Measurements from ENCODE around the gene AMH. TPM values are rescaled to one million over a fixed set of nuclear protein-coding genes. Genes with fewer than 3 reads are reported as not detected.
A peak's percentile ranks its signal among the peaks of the same experiment; 100 is the strongest.

AMH gene
- total and polyA plus RNA-seq, 2 of the 13 experiments (the other 11 are each of a cell fraction or from before 2014, with no cell fraction given): 0.03 to 0.18 TPM

DNA sequence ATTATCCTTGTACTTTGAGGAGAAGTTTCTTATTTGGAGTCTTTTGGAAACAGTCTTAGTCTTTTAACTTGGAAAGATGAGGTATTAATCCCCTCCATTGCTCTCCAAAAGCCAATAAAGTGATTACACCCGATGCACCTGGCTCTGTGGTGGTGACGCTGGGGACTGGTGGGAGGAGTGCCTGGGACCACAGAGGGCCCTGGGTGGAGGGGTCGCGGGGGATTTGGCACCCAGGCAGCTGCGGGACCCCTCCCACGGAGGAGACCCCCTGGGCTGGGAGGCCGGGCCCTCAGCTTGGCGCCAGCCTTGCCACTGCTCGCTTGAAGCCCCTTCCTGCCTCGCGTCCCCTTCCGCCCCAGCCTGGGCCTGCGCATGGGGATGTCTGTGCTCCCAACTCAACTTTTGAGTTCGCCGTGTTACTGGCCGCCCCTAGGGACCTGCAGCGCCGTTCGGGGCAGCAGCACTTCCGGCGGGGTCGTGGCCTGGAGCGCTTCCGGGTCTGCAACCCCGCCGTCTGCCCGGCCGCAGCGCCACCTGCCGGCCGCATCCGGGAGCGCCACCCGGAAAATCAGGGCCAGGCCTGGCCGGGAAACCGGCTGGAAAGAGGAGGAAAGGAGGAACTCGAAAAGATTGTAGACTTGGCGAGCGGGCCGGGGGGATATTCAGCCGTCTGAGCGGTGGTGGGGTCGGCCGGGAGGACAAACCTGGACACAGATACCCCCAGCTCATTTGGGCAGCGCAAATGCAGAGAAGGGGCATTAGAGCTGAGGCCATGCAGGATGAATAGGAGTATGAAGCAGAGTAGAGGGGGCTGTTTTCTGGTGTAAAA is 24.4 kb downstream of the AMH start (continued):
- no peak for TF ChIP-seq NPAS2 (CRISPR knock-in tag; IDR thresholded peaks at IDR 0.05; ENCODE audit: borderline replicate concordance)
- TF ChIP-seq ESRRA (CRISPR knock-in tag; IDR thresholded peaks at IDR 0.05; ENCODE audit: low read depth): peak; percentile 42; the same call in 1 of the 2 replicates
- TF ChIP-seq AGO1 (IDR thresholded peaks at IDR 0.05; ENCODE audit: low read depth, low read length, poor library complexity, severe bottlenecking): peak; percentile 94
- no peak for TF ChIP-seq BRF2 (CRISPR knock-in tag; IDR thresholded peaks at IDR 0.05)
- TF ChIP-seq ZNF296 (CRISPR knock-in tag; conservative IDR thresholded peaks at IDR 0.05): 0 out of 2 replicates have a peak, but pooled peaks have one; percentile 43
- TF ChIP-seq SAP130 (CRISPR knock-in tag; IDR thresholded peaks at IDR 0.05; ENCODE audit: low read depth): peak; percentile 87
- TF ChIP-seq ZC3H4 (CRISPR knock-in tag; IDR thresholded peaks at IDR 0.05; ENCODE audit: borderline replicate concordance): no peak
- 0 out of 2 replicates have a peak, but pooled peaks have one; percentile 29 for TF ChIP-seq ZBTB20 (CRISPR knock-in tag; IDR thresholded peaks at IDR 0.05; ENCODE audit: borderline replicate concordance, low read depth)
- no peak for TF ChIP-seq ZNF256 (CRISPR knock-in tag; conservative IDR thresholded peaks at IDR 0.05)
- peak; percentile 41; the same call in 1 of the 2 replicates for TF ChIP-seq SMC3 (IDR thresholded peaks at IDR 0.05; ENCODE audit: low read length)
- TF ChIP-seq IRX3 (CRISPR knock-in tag; IDR thresholded peaks at IDR 0.05; ENCODE audit: borderline replicate concordance, low read depth): no peak
- no peak for TF ChIP-seq ZBTB8A (CRISPR knock-in tag; IDR thresholded peaks at IDR 0.05; ENCODE audit: borderline replicate concordance, low read depth)
- TF ChIP-seq, protein P1, sequence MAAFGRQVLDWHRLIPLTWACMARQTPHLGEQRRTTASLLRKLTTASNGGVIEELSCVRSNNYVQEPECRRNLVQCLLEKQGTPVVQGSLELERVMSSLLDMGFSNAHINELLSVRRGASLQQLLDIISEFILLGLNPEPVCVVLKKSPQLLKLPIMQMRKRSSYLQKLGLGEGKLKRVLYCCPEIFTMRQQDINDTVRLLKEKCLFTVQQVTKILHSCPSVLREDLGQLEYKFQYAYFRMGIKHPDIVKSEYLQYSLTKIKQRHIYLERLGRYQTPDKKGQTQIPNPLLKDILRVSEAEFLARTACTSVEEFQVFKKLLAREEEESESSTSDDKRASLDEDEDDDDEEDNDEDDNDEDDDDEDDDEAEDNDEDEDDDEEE (CRISPR knock-in tag; IDR thresholded peaks at IDR 0.05): peak; percentile 59; the same call in 1 of the 2 replicates
- no peak for TF ChIP-seq ZMAT3 (CRISPR knock-in tag; conservative IDR thresholded peaks at IDR 0.05)
- no peak for TF ChIP-seq BRCA1 (CRISPR knock-in tag; IDR thresholded peaks at IDR 0.05)
- no peak; the same call in 1 of the 2 replicates for TF ChIP-seq ZNF460 (CRISPR knock-in tag; IDR thresholded peaks at IDR 0.05; ENCODE audit: borderline replicate concordance)
- TF ChIP-seq FOXO1 (CRISPR knock-in tag; IDR thresholded peaks at IDR 0.05): 0 out of 2 replicates have a peak, but pooled peaks have one; percentile 44
- peak; percentile 99 for TF ChIP-seq NR2C2 (CRISPR knock-in tag; IDR thresholded peaks at IDR 0.05; ENCODE audit: borderline replicate concordance)
- TF ChIP-seq MAFF (IDR thresholded peaks at IDR 0.05; ENCODE audit: low read depth, low read length): no peak
- peak; percentile 62; the same call in 1 of the 2 replicates for TF ChIP-seq POGZ (CRISPR knock-in tag; IDR thresholded peaks at IDR 0.05)
- TF ChIP-seq, protein P2, sequence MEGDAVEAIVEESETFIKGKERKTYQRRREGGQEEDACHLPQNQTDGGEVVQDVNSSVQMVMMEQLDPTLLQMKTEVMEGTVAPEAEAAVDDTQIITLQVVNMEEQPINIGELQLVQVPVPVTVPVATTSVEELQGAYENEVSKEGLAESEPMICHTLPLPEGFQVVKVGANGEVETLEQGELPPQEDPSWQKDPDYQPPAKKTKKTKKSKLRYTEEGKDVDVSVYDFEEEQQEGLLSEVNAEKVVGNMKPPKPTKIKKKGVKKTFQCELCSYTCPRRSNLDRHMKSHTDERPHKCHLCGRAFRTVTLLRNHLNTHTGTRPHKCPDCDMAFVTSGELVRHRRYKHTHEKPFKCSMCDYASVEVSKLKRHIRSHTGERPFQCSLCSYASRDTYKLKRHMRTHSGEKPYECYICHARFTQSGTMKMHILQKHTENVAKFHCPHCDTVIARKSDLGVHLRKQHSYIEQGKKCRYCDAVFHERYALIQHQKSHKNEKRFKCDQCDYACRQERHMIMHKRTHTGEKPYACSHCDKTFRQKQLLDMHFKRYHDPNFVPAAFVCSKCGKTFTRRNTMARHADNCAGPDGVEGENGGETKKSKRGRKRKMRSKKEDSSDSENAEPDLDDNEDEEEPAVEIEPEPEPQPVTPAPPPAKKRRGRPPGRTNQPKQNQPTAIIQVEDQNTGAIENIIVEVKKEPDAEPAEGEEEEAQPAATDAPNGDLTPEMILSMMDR (CRISPR knock-in tag; IDR thresholded peaks at IDR 0.05): peak; percentile 96
- peak; percentile 67; the same call in 1 of the 2 replicates for TF ChIP-seq ZFP36L1 (CRISPR knock-in tag; IDR thresholded peaks at IDR 0.05)
- no peak for TF ChIP-seq ADNP (CRISPR knock-in tag; IDR thresholded peaks at IDR 0.05)

Data from HepG2 (cell line).